Astrocyte (in vitro differentiated cells and primary cell): ENCODE results near the gene NTRK1. TPM values are rescaled to one million over a fixed set of nuclear protein-coding genes. Genes with fewer than 3 reads are reported as not detected.

Source experiments
- DNase-seq: peaks from one replicate; pipeline ENCODE4 v3.0.0-alpha.2; 2010; ENCODE audit warnings: low read depth
- FAIRE-seq: peaks from 2 replicates; lab custom pipeline; 2011; peaks lifted over from hg19 to GRCh38; lab: Jason Lieb, UNC
- H2AFZ ChIP-seq: 2 replicates; pipeline ENCODE4 v1.6.0; 2012; ENCODE audit warnings: low read depth, low read length, inconsistent platforms
- H3K27ac ChIP-seq: 2 replicates; pipeline ENCODE4 v1.5.1; 2011; ENCODE audit warnings: low read depth, low read length, inconsistent platforms
- H3K27me3 ChIP-seq: 2 replicates; pipeline ENCODE4 v1.6.0; 2011; ENCODE audit warnings: low read length, inconsistent platforms; ENCODE audit not compliant: insufficient read depth
- H3K36me3 ChIP-seq: 2 replicates; pipeline ENCODE4 v1.5.1; 2011; ENCODE audit warnings: low read length, inconsistent platforms; ENCODE audit not compliant: insufficient read depth
- H3K4me1 ChIP-seq: 2 replicates; pipeline ENCODE4 v1.5.1; 2011; ENCODE audit warnings: low read length, inconsistent platforms; ENCODE audit not compliant: insufficient read depth
- H3K4me2 ChIP-seq: 2 replicates; pipeline ENCODE4 v1.6.0; 2012; ENCODE audit warnings: low read length, inconsistent platforms
- H3K4me3 ChIP-seq: 2 replicates; pipeline ENCODE4 v1.5.1; 2011; ENCODE audit warnings: low read depth, mild to moderate bottlenecking, low read length, inconsistent platforms; ENCODE audit not compliant: insufficient read depth
- H3K79me2 ChIP-seq: 2 replicates; pipeline ENCODE4 v1.6.0; 2012; ENCODE audit warnings: mild to moderate bottlenecking, low read length, inconsistent platforms; ENCODE audit not compliant: insufficient read depth
- H3K9ac ChIP-seq: 2 replicates; pipeline ENCODE4 v1.6.0; 2012; ENCODE audit warnings: mild to moderate bottlenecking, low read length, inconsistent platforms
- H3K9me3 ChIP-seq: 2 replicates; pipeline ENCODE4 v1.5.1; 2012; ENCODE audit warnings: low read depth, mild to moderate bottlenecking, low read length, inconsistent platforms; ENCODE audit not compliant: insufficient read depth
- H4K20me1 ChIP-seq: 2 replicates; pipeline ENCODE4 v1.6.0; 2012; ENCODE audit warnings: low read length, inconsistent platforms; ENCODE audit not compliant: insufficient read depth
- H3K27ac Mint-ChIP-seq: one replicate; pipeline ENCODE4 v1.8.0; 2021; ENCODE audit warnings: mild to moderate bottlenecking, mixed read lengths; ENCODE audit not compliant: unreplicated experiment
- H3K27me3 Mint-ChIP-seq: one replicate; pipeline ENCODE4 v1.8.0; 2021; ENCODE audit warnings: low read depth, mixed read lengths; ENCODE audit not compliant: unreplicated experiment
- H3K36me3 Mint-ChIP-seq: one replicate; pipeline ENCODE4 v1.8.0; 2021; ENCODE audit warnings: low read depth, mixed read lengths; ENCODE audit not compliant: unreplicated experiment
- H3K4me1 Mint-ChIP-seq: one replicate; pipeline ENCODE4 v1.8.0; 2021; ENCODE audit warnings: low read depth, mixed read lengths; ENCODE audit not compliant: unreplicated experiment
- H3K4me3 Mint-ChIP-seq: one replicate; pipeline ENCODE4 v1.8.0; 2021; ENCODE audit warnings: mild to moderate bottlenecking, moderate library complexity, mixed read lengths; ENCODE audit not compliant: unreplicated experiment
- H3K9me3 Mint-ChIP-seq: one replicate; pipeline ENCODE4 v1.8.0; 2021; ENCODE audit warnings: mild to moderate bottlenecking, mixed read lengths; ENCODE audit not compliant: unreplicated experiment
- CTCF ChIP-seq: IDR thresholded peaks from 2 replicates; pipeline ENCODE4 v1.5.1; 2011; ENCODE audit warnings: low read depth, mild to moderate bottlenecking, inconsistent platforms, low read length, moderate library complexity; ENCODE audit not compliant: insufficient read depth
- EZH2 ChIP-seq: IDR thresholded peaks from 2 replicates; pipeline ENCODE4 v1.6.1; 2012; ENCODE audit warnings: mild to moderate bottlenecking, low read length, inconsistent platforms; ENCODE audit not compliant: insufficient read depth
- total RNA-seq: library from RNA; stranded (reverse); gene quantifications from 2 replicates; pipeline ENCODE4 v1.2.1, GENCODE V29; 2021

NTRK1 gene
- total RNA-seq, 1 donor from 2014 or later = 0.27 TPM

GRCh38 chr1:156921053-156921529, 60.4 kb downstream of the NTRK1 start:
- H3K36me3 ChIP-seq = no peaks in the 10 kb centered on the region
- peaks cover 23% of the 10 kb centered on the region for H4K20me1 ChIP-seq
- Mint-ChIP-seq H3K36me3 (peaks cover 2% of the 10 kb centered on the region), H3K4me1 (peaks cover 3% of the 10 kb centered on the region), H3K9me3 (peaks cover 7% of the 10 kb centered on the region), H3K27me3 (peaks cover 65% of the 10 kb centered on the region), H3K27ac (no peak overlapping the region), H3K4me3 (no peak overlapping the region)
- H3K79me2 ChIP-seq = no peaks in the 10 kb centered on the region
- H3K27me3 ChIP-seq = peaks cover 48% of the 10 kb centered on the region
- peak overlapping the region; percentile 41 for H3K4me3 ChIP-seq
- no peaks in the 10 kb centered on the region for H3K9me3 ChIP-seq
- H3K4me1 ChIP-seq = peaks cover 21% of the 10 kb centered on the region
- TF ChIP-seq CTCF (no peak), EZH2 (peak; percentile 33)
- no peak for FAIRE-seq
- H3K9ac ChIP-seq = no peak overlapping the region
- no peak for DNase-seq
- no peak overlapping the region for H3K27ac ChIP-seq
- H2AFZ ChIP-seq = no peak overlapping the region
- H3K4me2 ChIP-seq = peak overlapping the region; percentile 87

GRCh38 chr1:156922986-156923669, 62.5 kb downstream of the NTRK1 start:
- H3K4me2 ChIP-seq = peak overlapping the region; percentile 49
- H4K20me1 ChIP-seq = peaks cover 23% of the 10 kb centered on the region
- no peak overlapping the region for H3K27ac ChIP-seq
- peaks cover 48% of the 10 kb centered on the region for H3K27me3 ChIP-seq
- TF ChIP-seq EZH2 (peak; percentile 21), CTCF (no peak)
- H3K36me3 Mint-ChIP-seq = peaks cover 2% of the 10 kb centered on the region
- peaks cover 8% of the 10 kb centered on the region for H3K4me1 Mint-ChIP-seq
- no peak overlapping the region for H2AFZ ChIP-seq
- H3K27me3 Mint-ChIP-seq = peaks cover 79% of the 10 kb centered on the region
- no peaks in the 10 kb centered on the region for H3K79me2 ChIP-seq
- H3K4me3 Mint-ChIP-seq = peak overlapping the region; percentile 30
- no peak for DNase-seq
- H3K36me3 ChIP-seq = no peaks in the 10 kb centered on the region
- H3K9me3 Mint-ChIP-seq = peaks cover 9% of the 10 kb centered on the region
- H3K9ac ChIP-seq = no peak overlapping the region
- no peak for FAIRE-seq
- H3K4me1 ChIP-seq = peaks cover 28% of the 10 kb centered on the region
- H3K9me3 ChIP-seq = no peaks in the 10 kb centered on the region
- H3K4me3 ChIP-seq = no peak overlapping the region
- H3K27ac Mint-ChIP-seq = no peak overlapping the region
